Spinal cord (tissue), 10 donors: ENCODE data around the gene SEMA4A. TPM values are rescaled to one million over a fixed set of nuclear protein-coding genes. Genes with fewer than 3 reads are reported as not detected.
"Not testable (repeated sequence)": the region's sequence is repeated elsewhere in the genome, so short reads cannot be mapped to it uniquely, and the experiment has no call there.

Experiments used
- DNase-seq, 6 donors: peaks; one replicate each; pipeline versions ENCODE4 v3.0.0 to v3.0.0-alpha.2; 2013 to 2015; ENCODE audit warnings: low spot score in 6 of 6, low read depth in 4 of 6
- H3K27ac ChIP-seq: one replicate; pipeline ENCODE4 v1.5.1; 2013; ENCODE audit warnings: low read depth, low read length, control low read depth
- H3K27me3 ChIP-seq: one replicate; pipeline ENCODE4 v1.6.1; 2013; ENCODE audit warnings: low read length; ENCODE audit not compliant: control insufficient read depth, insufficient read depth
- H3K36me3 ChIP-seq: one replicate; pipeline ENCODE4 v1.6.1; 2013; ENCODE audit warnings: low read length; ENCODE audit not compliant: control insufficient read depth, insufficient read depth
- H3K4me1 ChIP-seq: one replicate; pipeline ENCODE4 v1.6.1; 2013; ENCODE audit warnings: low read length; ENCODE audit not compliant: control insufficient read depth, insufficient read depth
- H3K4me3 ChIP-seq: one replicate; pipeline ENCODE4 v1.5.1; 2013; ENCODE audit warnings: low read depth, low read length, control low read depth
- H3K9me3 ChIP-seq: one replicate; pipeline ENCODE4 v1.6.1; 2013; ENCODE audit warnings: low read length; ENCODE audit not compliant: control insufficient read depth, insufficient read depth
- WGBS: methylation state at CpG from one replicate; pipeline ENCODE4 v1.1.5; 2013; ENCODE audit warnings: missing lambda C conversion rate; ENCODE audit not compliant: insufficient coverage; 5-methylcytosine and 5-hydroxymethylcytosine counted together
- polyA plus RNA-seq, 2 donors: library from polyadenylated mRNA; unstranded; fragments of 120-200 nt; gene quantifications; one replicate each; pipeline ENCODE4 v1.2.1, GENCODE V29; 2013; ENCODE audit not compliant: insufficient read length in 2 of 2
- total RNA-seq, 2 donors: library from RNA; depleted of rRNA in 1 of 2; stranded (reverse); fragments of 120-200 nt in 1 of 2; fragments of >200 nt in 1 of 2; gene quantifications; one replicate each; pipeline versions ENCODE4 v1.2.3 to v1.2.4, GENCODE V29; 2013 to 2014
- donor health status: healthy.

The SEMA4A gene
- total and polyA plus RNA-seq, 4 donors, result 8.2 to 42.0 (median 24.0) TPM

GRCh38 chr1:156167536-156167935, 14.2 kb downstream of the SEMA4A start:
- Histone ChIP-seq H3K4me1 (peaks cover 5% of the 10 kb centered on the region), H3K9me3 (no peaks in the 10 kb centered on the region), H3K36me3 (peaks cover 39% of the 10 kb centered on the region), H3K27ac (no peak overlapping the region), H3K27me3 (no peaks in the 10 kb centered on the region), H3K4me3 (no peak overlapping the region)
- DNase-seq, result no peak
- WGBS, result 75% methylated on average over 2 of the region's 5 CpGs

- H3K27ac ChIP-seq, result no peak overlapping the region
- H3K27me3 ChIP-seq, result no peaks in the 10 kb centered on the region
- 75% methylated on average over 9 of the region's 9 CpGs for WGBS
- H3K4me3 ChIP-seq, result no peak overlapping the region
- H3K9me3 ChIP-seq, result no peaks in the 10 kb centered on the region
- no peaks in the 10 kb centered on the region for H3K4me1 ChIP-seq
- DNase-seq, result no peak
- H3K36me3 ChIP-seq, result peaks cover 66% of the 10 kb centered on the region
These were observed 19.5 kb downstream of the SEMA4A start for GRCh38 chr1:156172696-156173470.

GRCh38 chr1:156176610-156177210, 23.3 kb downstream of the SEMA4A start:
- Histone ChIP-seq H3K9me3 (no peaks in the 10 kb centered on the region), H3K36me3 (peaks cover 57% of the 10 kb centered on the region), H3K4me1 (no peaks in the 10 kb centered on the region), H3K4me3 (no peak overlapping the region), H3K27me3 (no peaks in the 10 kb centered on the region), H3K27ac (no peak overlapping the region)
- WGBS, result 68% methylated on average over 12 of the region's 12 CpGs
- no peak for DNase-seq

DNA sequence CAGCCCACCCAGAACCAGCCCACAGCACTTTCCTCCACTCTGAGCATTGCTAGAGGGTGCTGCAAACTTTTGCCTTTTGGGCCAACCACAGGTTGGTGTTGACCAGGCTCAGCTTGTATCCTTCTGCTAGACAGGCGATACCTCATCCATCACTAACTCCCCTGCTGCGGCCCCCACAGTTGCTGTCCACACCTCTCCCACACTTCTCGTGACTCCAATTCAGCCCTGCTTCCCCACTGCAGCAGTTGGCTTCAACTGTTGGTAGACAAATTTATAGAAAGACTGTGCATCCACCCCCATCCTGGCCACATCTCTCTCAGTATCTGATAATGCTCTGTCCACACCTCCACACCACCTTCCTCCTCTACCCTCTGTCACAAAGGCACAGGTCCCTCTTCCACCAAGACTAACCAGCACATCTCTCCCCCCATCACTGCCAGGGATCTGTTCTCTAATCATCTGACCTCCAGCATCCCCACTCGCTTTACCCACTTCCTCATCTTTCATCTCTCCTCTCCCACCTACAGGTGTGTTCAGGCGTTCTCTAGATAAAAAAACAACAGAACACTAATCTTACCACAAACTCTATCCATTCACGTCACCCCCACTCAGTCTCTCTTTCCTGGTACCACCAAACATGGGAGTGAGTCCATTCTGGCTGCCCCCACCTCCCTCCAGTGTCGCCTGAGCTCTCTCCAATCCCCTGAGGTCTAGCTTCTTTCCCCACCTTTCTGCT, 24.7 kb downstream of the SEMA4A start:
- no peak for DNase-seq
- H3K4me1 ChIP-seq, result no peaks in the 10 kb centered on the region
- no peak overlapping the region for H3K4me3 ChIP-seq
- no peak overlapping the region for H3K27ac ChIP-seq
- H3K9me3 ChIP-seq, result no peaks in the 10 kb centered on the region
- H3K27me3 ChIP-seq, result no peaks in the 10 kb centered on the region
- WGBS, result 68% methylated on average over 7 of the region's 7 CpGs
- peaks cover 48% of the 10 kb centered on the region for H3K36me3 ChIP-seq

GRCh38 chr1:156180471-156180870, 27.1 kb downstream of the SEMA4A start:
- no peak overlapping the region for H3K27ac ChIP-seq
- no peaks in the 10 kb centered on the region for H3K9me3 ChIP-seq
- no peak for DNase-seq
- H3K4me1 ChIP-seq, result no peaks in the 10 kb centered on the region
- 100% methylated on average over 1 of the region's 3 CpGs for WGBS
- peaks cover 24% of the 10 kb centered on the region for H3K36me3 ChIP-seq
- H3K4me3 ChIP-seq, result no peak overlapping the region
- H3K27me3 ChIP-seq, result no peaks in the 10 kb centered on the region

DNA sequence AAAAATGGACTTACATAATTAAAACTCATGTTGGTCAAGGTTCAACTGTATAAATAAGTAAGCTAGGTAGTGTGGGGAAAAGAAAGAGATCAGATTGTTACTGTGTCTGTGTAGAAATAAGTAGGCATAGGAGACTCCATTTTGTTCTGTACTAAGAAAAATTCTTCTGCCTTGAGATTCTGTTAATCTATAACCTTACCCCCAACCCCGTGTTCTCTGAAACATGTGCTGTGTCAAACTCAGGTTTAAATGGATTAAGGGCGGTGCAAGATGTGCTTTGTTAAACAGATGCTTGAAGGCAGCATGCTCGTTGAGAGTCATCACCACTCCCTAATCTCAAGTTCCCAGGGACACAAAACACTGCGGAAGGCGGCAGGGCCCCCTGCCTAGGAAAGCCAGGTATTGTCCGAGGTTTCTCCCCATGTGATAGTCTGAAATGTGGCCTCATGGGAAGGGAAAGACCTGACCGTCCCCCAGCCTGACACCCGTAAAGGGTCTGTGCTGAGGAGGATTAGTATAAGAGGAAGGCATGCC, 28.1 kb downstream of the SEMA4A start:
- H3K36me3 ChIP-seq, result peaks cover 15% of the 10 kb centered on the region
- not testable (repeated sequence) for H3K4me3 ChIP-seq, DNase-seq, H3K9me3 ChIP-seq, H3K27me3 ChIP-seq, H3K4me1 ChIP-seq, H3K27ac ChIP-seq
- no CpG with 5 or more reads among the region's 8 CpGs for WGBS

- H3K36me3 ChIP-seq, DNase-seq, H3K9me3 ChIP-seq, H3K4me3 ChIP-seq, H3K27ac ChIP-seq, H3K27me3 ChIP-seq, H3K4me1 ChIP-seq: not testable (repeated sequence)
- WGBS, result 17% methylated on average over 2 of the region's 12 CpGs
These were observed 28.8 kb downstream of the SEMA4A start for GRCh38 chr1:156182010-156182779.

GRCh38 chr1:156186347-156187177, 33.2 kb downstream of the SEMA4A start:
- not testable (repeated sequence) for DNase-seq, H3K9me3 ChIP-seq, H3K36me3 ChIP-seq, H3K27ac ChIP-seq, H3K27me3 ChIP-seq, H3K4me3 ChIP-seq, H3K4me1 ChIP-seq
- no CpG with 5 or more reads among the region's 2 CpGs for WGBS
